ENCODE data around the gene CD9. TPM values are rescaled to one million over a fixed set of nuclear protein-coding genes. Genes with fewer than 3 reads are reported as not detected.

CD9 gene
- polyA plus RNA-seq, 3 donors = 7.6 to 323 (median 7.7) TPM

DNA sequence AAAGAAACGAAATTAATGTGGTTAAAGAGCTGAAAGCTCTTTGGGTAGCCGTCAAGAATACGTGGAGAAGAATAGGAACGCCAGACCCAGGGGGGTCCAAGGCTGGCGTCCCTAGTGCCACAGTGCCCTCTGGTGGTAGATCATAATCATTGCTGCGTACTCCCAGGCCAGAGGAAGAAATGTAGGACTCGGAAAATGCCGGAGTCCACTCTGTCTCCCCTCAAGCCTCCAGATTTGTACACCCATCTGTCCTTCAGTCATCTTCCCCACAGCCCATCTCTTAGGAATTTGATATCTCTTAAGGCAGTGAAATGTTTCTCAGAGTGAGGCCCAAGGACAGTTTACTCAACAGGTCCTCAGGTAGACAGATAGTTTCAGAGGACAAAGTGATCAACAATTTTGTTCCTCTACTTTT is 84.9 kb downstream of the CD9 start:
- Histone ChIP-seq H4K20me1 (ENCODE audit: insufficient read depth, low read length) (no peaks in the 10 kb centered on the region), H3K79me2 (ENCODE audit: insufficient read depth, low read length) (no peaks in the 10 kb centered on the region), H3K4me1 (ENCODE audit: control insufficient read depth in 1 of 2, insufficient read depth in 2 of 2, low read length in 2 of 2) (no peaks in the 10 kb centered on the region), H3K9me3 (replicated peaks in 1 of 2; ENCODE audit: control insufficient read depth in 1 of 2, insufficient read depth in 1 of 2, low read length in 2 of 2) (no peaks in the 10 kb centered on the region), H3K27ac (ENCODE audit: low read depth in 1 of 2, low read length in 2 of 2) (no peak overlapping the region), H3K36me3 (replicated peaks in 1 of 2; ENCODE audit: control insufficient read depth in 1 of 2, insufficient read depth in 2 of 2, low read length in 2 of 2) (no peaks in the 10 kb centered on the region), H3K4me2 (replicated peaks; ENCODE audit: extremely low read depth, low read length, poor library complexity, severe bottlenecking) (no peak overlapping the region), H3K9ac (ENCODE audit: insufficient read depth, low read length, poor library complexity, severe bottlenecking) (no peak overlapping the region), H3K4me3 (replicated peaks in 1 of 3; ENCODE audit: low read depth in 2 of 3, low read length in 3 of 3) (no peak overlapping the region), H2AFZ (ENCODE audit: insufficient read depth, low read depth, low read length, poor library complexity, severe bottlenecking) (no peak overlapping the region), H3K27me3 (ENCODE audit: control insufficient read depth in 2 of 2, insufficient read depth in 2 of 2, low read length in 2 of 2) (peaks cover 0 to 4% of the 10 kb centered on the region in 2 donors)
- 0% methylated on average over 5 of the region's 8 CpGs for WGBS (ENCODE audit: insufficient coverage)
- peaks cover 0 to 3% (median 0%) of the 10 kb centered on the region in 7 donors for H3K9me3 Mint-ChIP-seq
- no peaks in the 10 kb centered on the region for H3K36me3 Mint-ChIP-seq
- peaks cover 4% of the 10 kb centered on the region for H3K4me1 Mint-ChIP-seq
- TF ChIP-seq, protein P1, sequence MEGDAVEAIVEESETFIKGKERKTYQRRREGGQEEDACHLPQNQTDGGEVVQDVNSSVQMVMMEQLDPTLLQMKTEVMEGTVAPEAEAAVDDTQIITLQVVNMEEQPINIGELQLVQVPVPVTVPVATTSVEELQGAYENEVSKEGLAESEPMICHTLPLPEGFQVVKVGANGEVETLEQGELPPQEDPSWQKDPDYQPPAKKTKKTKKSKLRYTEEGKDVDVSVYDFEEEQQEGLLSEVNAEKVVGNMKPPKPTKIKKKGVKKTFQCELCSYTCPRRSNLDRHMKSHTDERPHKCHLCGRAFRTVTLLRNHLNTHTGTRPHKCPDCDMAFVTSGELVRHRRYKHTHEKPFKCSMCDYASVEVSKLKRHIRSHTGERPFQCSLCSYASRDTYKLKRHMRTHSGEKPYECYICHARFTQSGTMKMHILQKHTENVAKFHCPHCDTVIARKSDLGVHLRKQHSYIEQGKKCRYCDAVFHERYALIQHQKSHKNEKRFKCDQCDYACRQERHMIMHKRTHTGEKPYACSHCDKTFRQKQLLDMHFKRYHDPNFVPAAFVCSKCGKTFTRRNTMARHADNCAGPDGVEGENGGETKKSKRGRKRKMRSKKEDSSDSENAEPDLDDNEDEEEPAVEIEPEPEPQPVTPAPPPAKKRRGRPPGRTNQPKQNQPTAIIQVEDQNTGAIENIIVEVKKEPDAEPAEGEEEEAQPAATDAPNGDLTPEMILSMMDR (IDR thresholded peaks at IDR 0.05) = peak; percentile 98
- intact Hi-C loops (cut with micrococcal nuclease) = loop anchor here (1.0 to 2.0 kb wide), 3 partner anchors 222 to 297 kb away; no protein-coding TSS in a partner anchor
- H3K4me3 Mint-ChIP-seq = no peak overlapping the region
- H3K27me3 Mint-ChIP-seq (ENCODE audit: low read depth in 3 of 3) = peaks cover 8 to 21% (median 12%) of the 10 kb centered on the region in 3 donors
- H3K27ac Mint-ChIP-seq = peak overlapping the region in 2 of 7 donors; percentile 73 to 74
- peak; percentile 46 to 70 (median 67) for DNase-seq

DNA sequence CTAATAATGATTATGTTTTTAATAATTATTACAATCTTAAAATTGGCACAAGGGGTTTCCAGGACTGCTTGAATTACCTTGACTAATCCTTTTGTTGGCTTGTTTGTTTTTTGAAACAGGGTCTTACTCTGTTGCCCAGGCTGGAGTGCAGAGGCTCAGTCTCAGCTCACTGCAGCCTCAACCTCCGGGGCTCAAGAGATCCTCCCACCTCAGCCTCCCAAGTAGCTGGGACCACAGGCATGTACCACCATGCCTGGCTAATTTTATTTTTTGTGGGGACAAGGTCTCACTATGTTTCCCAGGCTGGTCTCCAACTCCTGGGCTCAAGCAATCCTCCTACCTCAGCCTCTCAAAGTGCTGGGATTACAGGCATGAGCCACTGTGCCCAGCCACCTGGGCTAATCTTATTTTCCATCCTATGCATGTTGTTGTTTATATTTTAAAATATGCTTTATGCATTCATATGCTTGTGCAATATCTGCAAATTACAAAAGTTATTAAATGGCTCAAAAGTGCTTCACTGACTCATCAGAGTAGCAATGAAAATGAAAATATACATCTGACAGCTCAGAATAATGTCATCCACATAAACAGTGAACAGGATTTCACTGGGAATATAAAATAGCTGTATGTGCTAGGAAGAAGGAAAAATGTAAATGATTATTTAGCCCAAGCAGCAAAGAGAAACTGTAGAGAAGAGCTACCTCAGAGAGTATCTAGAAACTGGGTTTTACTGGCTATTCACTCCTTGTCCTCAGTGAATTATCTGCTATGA is 85.5 kb downstream of the CD9 start:
- H3K36me3 Mint-ChIP-seq = no peaks in the 10 kb centered on the region
- peaks cover 2 to 18% (median 11%) of the 10 kb centered on the region in 3 donors for H3K27me3 Mint-ChIP-seq (ENCODE audit: low read depth in 3 of 3)
- Histone ChIP-seq H2AFZ (ENCODE audit: insufficient read depth, low read depth, low read length, poor library complexity, severe bottlenecking) (no peak overlapping the region), H3K27ac (ENCODE audit: low read depth in 1 of 2, low read length in 2 of 2) (no peak overlapping the region), H3K4me3 (replicated peaks in 1 of 3; ENCODE audit: low read depth in 2 of 3, low read length in 3 of 3) (no peak overlapping the region), H3K4me1 (ENCODE audit: control insufficient read depth in 1 of 2, insufficient read depth in 2 of 2, low read length in 2 of 2) (no peaks in the 10 kb centered on the region), H4K20me1 (ENCODE audit: insufficient read depth, low read length) (no peaks in the 10 kb centered on the region), H3K4me2 (replicated peaks; ENCODE audit: extremely low read depth, low read length, poor library complexity, severe bottlenecking) (no peak overlapping the region), H3K79me2 (ENCODE audit: insufficient read depth, low read length) (no peaks in the 10 kb centered on the region), H3K9ac (ENCODE audit: insufficient read depth, low read length, poor library complexity, severe bottlenecking) (no peak overlapping the region), H3K36me3 (replicated peaks in 1 of 2; ENCODE audit: control insufficient read depth in 1 of 2, insufficient read depth in 2 of 2, low read length in 2 of 2) (no peaks in the 10 kb centered on the region), H3K9me3 (replicated peaks in 1 of 2; ENCODE audit: control insufficient read depth in 1 of 2, insufficient read depth in 1 of 2, low read length in 2 of 2) (no peaks in the 10 kb centered on the region), H3K27me3 (ENCODE audit: control insufficient read depth in 2 of 2, insufficient read depth in 2 of 2, low read length in 2 of 2) (no peaks in the 10 kb centered on the region)
- intact Hi-C loops (cut with micrococcal nuclease) = loop anchor here (1.0 to 2.0 kb wide), 3 partner anchors 223 to 297 kb away; no protein-coding TSS in a partner anchor
- peaks cover 0 to 3% (median 0%) of the 10 kb centered on the region in 7 donors for H3K9me3 Mint-ChIP-seq
- 33% methylated on average over 1 of the region's 1 CpG for WGBS (ENCODE audit: insufficient coverage)
- no peak for DNase-seq
- H3K27ac Mint-ChIP-seq = no peak overlapping the region
- H3K4me3 Mint-ChIP-seq = no peak overlapping the region
- peaks cover 3% of the 10 kb centered on the region for H3K4me1 Mint-ChIP-seq
- TF ChIP-seq, protein P1 (IDR thresholded peaks at IDR 0.05) = no peak

Small RNAs within 50 kb of the gene (small RNA-seq; reads per million reads assigned to genes)
- gene ATP5MFP5 (ENCODE audit: insufficient read length, low read depth) (not detected), gene RF00019 (ENCODE audit: insufficient read length, low read depth) (not detected)

Other genes starting within 250 kb of the CD9 start
- under 1 TPM; 0.17 to 0.49 (median 0.48) TPM for gene VWF, start 75.7 kb upstream of the CD9 start, polyA plus RNA-seq
- under 1 TPM in 1 of 3 donors, not detected in 2; 0.05 TPM for gene PLEKHG6, start 110.3 kb downstream of the CD9 start, polyA plus RNA-seq
- gene TNFRSF1A, start 141.7 kb downstream of the CD9 start, polyA plus RNA-seq = 100 to 1,000 TPM; 108 to 157 (median 152) TPM
- under 1 TPM; 0.11 to 0.68 (median 0.63) TPM for gene SCNN1A, start 175.2 kb downstream of the CD9 start, polyA plus RNA-seq
- gene LTBR, start 183.8 kb downstream of the CD9 start, polyA plus RNA-seq = 100 to 1,000 TPM in 1 of 3 donors, 10 to 100 TPM in 2; 56.4 to 108 (median 60.6) TPM
- 1 to 10 TPM in 1 of 3 donors, under 1 TPM in 2; 0.08 to 1.2 (median 0.88) TPM for gene CD27, start 244.6 kb downstream of the CD9 start, polyA plus RNA-seq

Data from CD14-positive monocyte (primary cell).